Trophoblast cell (in vitro differentiated cells and primary cell): ENCODE results near the gene CCDC92.
A peak's percentile ranks its signal among the peaks of the same experiment; 100 is the strongest.

ENCODE experiments used
- DNase-seq, 2 donors: peaks; one replicate each; pipeline ENCODE4 v3.0.0-alpha.2; 2016
- H2AFZ ChIP-seq: 2 replicates; pipeline ENCODE4 v1.6.1; 2013; ENCODE audit warnings: low read length, moderate library complexity, mild to moderate bottlenecking; ENCODE audit not compliant: insufficient read depth, poor library complexity
- H2AK5ac ChIP-seq: 2 replicates; pipeline ENCODE4 v1.6.1; 2013; ENCODE audit warnings: mild to moderate bottlenecking, low read length
- H2BK120ac ChIP-seq: 2 replicates; pipeline ENCODE4 v1.6.1; 2013; ENCODE audit warnings: low read length, mild to moderate bottlenecking, moderate library complexity; ENCODE audit not compliant: insufficient read depth, poor library complexity
- H2BK12ac ChIP-seq: 2 replicates; pipeline ENCODE4 v1.6.1; 2013; ENCODE audit warnings: mild to moderate bottlenecking, low read length, moderate library complexity
- H2BK5ac ChIP-seq: 2 replicates; pipeline ENCODE4 v1.6.1; 2013; ENCODE audit warnings: low read length, low read depth, moderate library complexity, mild to moderate bottlenecking; ENCODE audit not compliant: poor library complexity
- H3K14ac ChIP-seq: 2 replicates; pipeline ENCODE4 v1.6.1; 2013; ENCODE audit warnings: mild to moderate bottlenecking, low read length
- H3K18ac ChIP-seq: 2 replicates; pipeline ENCODE4 v1.6.1; 2013; ENCODE audit warnings: mild to moderate bottlenecking, low read length
- H3K23ac ChIP-seq: 2 replicates; pipeline ENCODE4 v1.6.1; 2013; ENCODE audit warnings: low read length
- H3K27ac ChIP-seq: 2 replicates; pipeline ENCODE4 v1.5.1; 2013; ENCODE audit warnings: low read depth, mild to moderate bottlenecking, inconsistent platforms, low read length, moderate library complexity
- H3K27me3 ChIP-seq: 2 replicates; pipeline ENCODE4 v1.6.1; 2013; ENCODE audit warnings: inconsistent platforms, mild to moderate bottlenecking, low read length, moderate library complexity; ENCODE audit not compliant: insufficient read depth
- H3K36me3 ChIP-seq, 2 experiments: 1 replicate in 1 of 2; 2 replicates in 1 of 2; pipeline ENCODE4 v1.6.1; 2013; ENCODE audit warnings: low read length in 2 of 2, mild to moderate bottlenecking in 2 of 2, moderate library complexity in 1 of 2; ENCODE audit not compliant: insufficient read depth in 2 of 2, control insufficient read depth in 1 of 2
- H3K4ac ChIP-seq: 2 replicates; pipeline ENCODE4 v1.6.1; 2013; ENCODE audit warnings: low read depth, mild to moderate bottlenecking, low read length, moderate library complexity
- H3K4me1 ChIP-seq, 2 experiments: 1 replicate in 1 of 2; 2 replicates in 1 of 2; pipeline ENCODE4 v1.6.1; 2013; ENCODE audit warnings: low read length in 2 of 2, mild to moderate bottlenecking in 2 of 2, moderate library complexity in 1 of 2; ENCODE audit not compliant: insufficient read depth in 2 of 2, control insufficient read depth in 1 of 2
- H3K4me2 ChIP-seq: 2 replicates; pipeline ENCODE4 v1.6.1; 2013; ENCODE audit warnings: inconsistent platforms, mild to moderate bottlenecking, low read length, moderate library complexity
- H3K4me3 ChIP-seq: 2 replicates; pipeline ENCODE4 v1.5.1; 2013; ENCODE audit warnings: mild to moderate bottlenecking, low read depth, low read length, inconsistent platforms
- H3K79me1 ChIP-seq: one replicate; pipeline ENCODE4 v1.6.1; 2013; ENCODE audit warnings: low read length
- H3K79me2 ChIP-seq: 2 replicates; pipeline ENCODE4 v1.6.1; 2013; ENCODE audit warnings: low read length, mild to moderate bottlenecking; ENCODE audit not compliant: control insufficient read depth, insufficient read depth, poor library complexity
- H3K9ac ChIP-seq: 2 replicates; pipeline ENCODE4 v1.6.1; 2013; ENCODE audit warnings: mild to moderate bottlenecking, low read length
- H3K9me3 ChIP-seq: 2 replicates; pipeline ENCODE4 v1.6.1; 2013; ENCODE audit warnings: low read depth, mild to moderate bottlenecking, control low read depth, inconsistent platforms, low read length; ENCODE audit not compliant: insufficient read depth
- H4K12ac ChIP-seq: 2 replicates; pipeline ENCODE4 v1.6.1; 2013; ENCODE audit warnings: low read depth, mild to moderate bottlenecking, low read length, moderate library complexity
- H4K8ac ChIP-seq: 2 replicates; pipeline ENCODE4 v1.6.1; 2013; ENCODE audit warnings: low read depth, mild to moderate bottlenecking, low read length, moderate library complexity
- H4K91ac ChIP-seq: one replicate; pipeline ENCODE4 v1.6.1; 2013; ENCODE audit warnings: low read depth, mild to moderate bottlenecking, low read length, moderate library complexity
- WGBS: extraction: QIAGEN DNeasy Blood & Tissue Kit; methylation state at CpG from one replicate; pipeline ENCODE4 v1.1.7; 2013; ENCODE audit warnings: missing lambda C conversion rate; ENCODE audit not compliant: insufficient read length, insufficient coverage; ENCODE audit errors: extremely low coverage; 5-methylcytosine and 5-hydroxymethylcytosine counted together

CCDC92 gene

GRCh38 chr12:123910057-123910456 lies 62.6 kb downstream of the CCDC92 start:
- no peaks in the 10 kb centered on the region for H3K27me3 ChIP-seq
- no peak overlapping the region for H2BK5ac ChIP-seq
- no peak overlapping the region for H3K18ac ChIP-seq
- no peak overlapping the region for H3K4me3 ChIP-seq
- H3K36me3 ChIP-seq = no peaks in the 10 kb centered on the region
- no peak overlapping the region for H3K9ac ChIP-seq
- H3K4me2 ChIP-seq = no peak overlapping the region
- no peak overlapping the region for H2BK12ac ChIP-seq
- peaks cover 2% of the 10 kb centered on the region for H3K79me2 ChIP-seq
- no peak overlapping the region for H4K91ac ChIP-seq
- no peak overlapping the region for H3K23ac ChIP-seq
- H4K12ac ChIP-seq = no peak overlapping the region
- no CpG with 5 or more reads among the region's 8 CpGs for WGBS
- H3K79me1 ChIP-seq = peaks cover 17% of the 10 kb centered on the region
- H3K14ac ChIP-seq = no peak overlapping the region
- no peak overlapping the region for H4K8ac ChIP-seq
- H3K4me1 ChIP-seq = peaks cover 16 to 23% of the 10 kb centered on the region in 2 experiments
- no peak overlapping the region for H3K27ac ChIP-seq
- peaks cover 2% of the 10 kb centered on the region for H3K9me3 ChIP-seq
- no peak overlapping the region for H2AK5ac ChIP-seq
- DNase-seq = no peak
- H2AFZ ChIP-seq = no peak overlapping the region
- no peak overlapping the region for H3K4ac ChIP-seq
- H2BK120ac ChIP-seq = no peak overlapping the region

- Histone ChIP-seq H3K9me3 (no peaks in the 10 kb centered on the region), H2AFZ (no peak overlapping the region), H4K91ac (peak overlapping the region; percentile 89), H3K79me1 (peaks cover 11% of the 10 kb centered on the region), H3K27ac (no peak overlapping the region), H3K36me3 (no peaks in the 10 kb centered on the region), H3K14ac (no peak overlapping the region), H3K4me1 (peaks cover 11 to 17% of the 10 kb centered on the region in 2 experiments), H2BK120ac (peak overlapping the region; percentile 1), H3K4me3 (peak overlapping the region; percentile 20), H3K4ac (no peak overlapping the region), H3K9ac (no peak overlapping the region), H4K8ac (no peak overlapping the region), H4K12ac (no peak overlapping the region), H3K23ac (no peak overlapping the region), H3K4me2 (no peak overlapping the region), H3K27me3 (no peaks in the 10 kb centered on the region), H3K18ac (no peak overlapping the region), H2BK12ac (peak overlapping the region; percentile 10), H2AK5ac (no peak overlapping the region), H2BK5ac (no peak overlapping the region), H3K79me2 (peaks cover 2% of the 10 kb centered on the region)
- no CpG with 5 or more reads among the region's 37 CpGs for WGBS
- no peak for DNase-seq
Measured at GRCh38 chr12:123908884-123909725, 63.5 kb downstream of the CCDC92 start.

- Histone ChIP-seq H4K8ac (peak overlapping the region; percentile 15), H2AK5ac (peak overlapping the region; percentile 37), H3K14ac (peak overlapping the region; percentile 73), H3K27ac (peak overlapping the region; percentile 75), H4K12ac (peak overlapping the region; percentile 8), H3K4ac (peak overlapping the region; percentile 12), H3K18ac (peak overlapping the region; percentile 43), H3K79me2 (peaks cover 2% of the 10 kb centered on the region), H3K4me1 (peaks cover 11 to 17% of the 10 kb centered on the region in 2 experiments), H3K27me3 (no peaks in the 10 kb centered on the region), H2AFZ (no peak overlapping the region), H3K23ac (no peak overlapping the region), H3K79me1 (peaks cover 11% of the 10 kb centered on the region), H3K9me3 (no peaks in the 10 kb centered on the region), H2BK120ac (peak overlapping the region; percentile 92), H2BK12ac (peak overlapping the region; percentile 61), H4K91ac (peak overlapping the region; percentile 89), H3K4me3 (no peak overlapping the region), H3K4me2 (peak overlapping the region; percentile 21), H2BK5ac (peak overlapping the region; percentile 77), H3K9ac (no peak overlapping the region), H3K36me3 (no peaks in the 10 kb centered on the region)
- no CpG with 5 or more reads among the region's 12 CpGs for WGBS
- no peak for DNase-seq
Measured at GRCh38 chr12:123907726-123908476, 64.7 kb downstream of the CCDC92 start.

- Histone ChIP-seq H4K91ac (peak overlapping the region; percentile 71), H3K4ac (no peak overlapping the region), H3K9me3 (no peaks in the 10 kb centered on the region), H3K9ac (no peak overlapping the region), H4K8ac (no peak overlapping the region), H3K27ac (peak overlapping the region; percentile 75), H3K27me3 (no peaks in the 10 kb centered on the region), H3K18ac (peak overlapping the region; percentile 22), H3K4me1 (peaks cover 11 to 17% of the 10 kb centered on the region in 2 experiments), H2BK5ac (peak overlapping the region; percentile 15), H3K36me3 (no peaks in the 10 kb centered on the region), H2AK5ac (peak overlapping the region; percentile 34), H2AFZ (no peak overlapping the region), H3K4me2 (peak overlapping the region; percentile 21), H3K23ac (no peak overlapping the region), H2BK12ac (peak overlapping the region; percentile 52), H4K12ac (no peak overlapping the region), H3K4me3 (no peak overlapping the region), H3K79me1 (peaks cover 11% of the 10 kb centered on the region), H2BK120ac (peak overlapping the region; percentile 19), H3K79me2 (peaks cover 2% of the 10 kb centered on the region), H3K14ac (no peak overlapping the region)
- no CpG with 5 or more reads among the region's 7 CpGs for WGBS
- DNase-seq = no peak
Measured at GRCh38 chr12:123906711-123907420, 65.8 kb downstream of the CCDC92 start.
